IPS-18c (cell line): ENCODE data around the gene ATP9B.
"Not testable (repeated sequence)": the region's sequence is repeated elsewhere in the genome, so short reads cannot be mapped to it uniquely, and the experiment has no call there.

ENCODE experiments used
- H3K4me3 ChIP-seq: 2 replicates; pipeline ENCODE4 v1.7.0; 2013; ENCODE audit warnings: low read depth, mild to moderate bottlenecking, low read length, moderate library complexity; ENCODE audit not compliant: insufficient read depth
- H3K9me3 ChIP-seq: one replicate; pipeline ENCODE4 v1.6.1; 2013; ENCODE audit warnings: mild to moderate bottlenecking, low read length, moderate library complexity; ENCODE audit not compliant: control insufficient read depth, insufficient read depth

Gene ATP9B

GRCh38 chr18:79275992-79276391 lies 206.8 kb downstream of the ATP9B start:
- H3K9me3 ChIP-seq = no peaks in the 10 kb centered on the region
- H3K4me3 ChIP-seq = no peak overlapping the region

- no peak overlapping the region for H3K4me3 ChIP-seq
- H3K9me3 ChIP-seq = no peaks in the 10 kb centered on the region
Measured at GRCh38 chr18:79278896-79279295, 209.7 kb downstream of the ATP9B start.

GRCh38 chr18:79283131-79283810 lies 214.1 kb downstream of the ATP9B start:
- H3K9me3 ChIP-seq = no peaks in the 10 kb centered on the region
- no peak overlapping the region for H3K4me3 ChIP-seq

- Histone ChIP-seq H3K4me3 (no peak overlapping the region), H3K9me3 (no peaks in the 10 kb centered on the region)
Measured at GRCh38 chr18:79283929-79284328, 214.7 kb downstream of the ATP9B start.

GRCh38 chr18:79285191-79285590 lies 216.0 kb downstream of the ATP9B start:
- not testable (repeated sequence) for H3K4me3 ChIP-seq, H3K9me3 ChIP-seq

- not testable (repeated sequence) for H3K4me3 ChIP-seq, H3K9me3 ChIP-seq
Measured at GRCh38 chr18:79290409-79290808, 221.2 kb downstream of the ATP9B start.

- H3K4me3 ChIP-seq = no peak overlapping the region
Measured at GRCh38 chr18:79290876-79291275, 221.7 kb downstream of the ATP9B start.

GRCh38 chr18:79294235-79294634 lies 225.0 kb downstream of the ATP9B start:
- no peaks in the 10 kb centered on the region for H3K9me3 ChIP-seq

More at GRCh38 chr18:79290876-79291275, 221.7 kb downstream of the ATP9B start:
- H3K9me3 ChIP-seq = no peaks in the 10 kb centered on the region

GRCh38 chr18:79299272-79299671 lies 230.1 kb downstream of the ATP9B start:
- no peak overlapping the region for H3K4me3 ChIP-seq
- no peaks in the 10 kb centered on the region for H3K9me3 ChIP-seq

More at GRCh38 chr18:79294235-79294634, 225.0 kb downstream of the ATP9B start:
- no peak overlapping the region for H3K4me3 ChIP-seq

- H3K9me3 ChIP-seq = no peaks in the 10 kb centered on the region
- H3K4me3 ChIP-seq = no peak overlapping the region
Measured at GRCh38 chr18:79299711-79300110, 230.5 kb downstream of the ATP9B start.

GRCh38 chr18:79300413-79300812 lies 231.2 kb downstream of the ATP9B start:
- no peaks in the 10 kb centered on the region for H3K9me3 ChIP-seq
- no peak overlapping the region for H3K4me3 ChIP-seq

GRCh38 chr18:79302120-79302519 lies 232.9 kb downstream of the ATP9B start:
- H3K9me3 ChIP-seq = no peaks in the 10 kb centered on the region
- no peak overlapping the region for H3K4me3 ChIP-seq

GRCh38 chr18:79305911-79306310 lies 236.7 kb downstream of the ATP9B start:
- Histone ChIP-seq H3K9me3 (no peaks in the 10 kb centered on the region), H3K4me3 (no peak overlapping the region)

- H3K9me3 ChIP-seq = no peaks in the 10 kb centered on the region
- H3K4me3 ChIP-seq = no peak overlapping the region
Measured at GRCh38 chr18:79309614-79310358, 240.6 kb downstream of the ATP9B start.

GRCh38 chr18:79314838-79315388 lies 245.7 kb downstream of the ATP9B start:
- Histone ChIP-seq H3K9me3 (no peaks in the 10 kb centered on the region), H3K4me3 (no peak overlapping the region)

GRCh38 chr18:79315596-79315995 lies 246.4 kb downstream of the ATP9B start:
- H3K4me3 ChIP-seq = no peak overlapping the region
- no peaks in the 10 kb centered on the region for H3K9me3 ChIP-seq

- Histone ChIP-seq H3K9me3 (no peaks in the 10 kb centered on the region), H3K4me3 (no peak overlapping the region)
Measured at GRCh38 chr18:79317703-79318102, 248.5 kb downstream of the ATP9B start.

- Histone ChIP-seq H3K4me3 (no peak overlapping the region), H3K9me3 (no peaks in the 10 kb centered on the region)
Measured at GRCh38 chr18:79318142-79318673, 249.0 kb downstream of the ATP9B start.
